ENCODE measurements around the gene EYS.

EYS gene

GRCh38 chr6:65259982-65260381, 447.0 kb downstream of the EYS start:
- no peak overlapping the region for H3K23ac ChIP-seq (ENCODE audit: low read length in 2 of 2)
- H3K18ac ChIP-seq (ENCODE audit: low read depth in 1 of 2, low read length in 2 of 2) = no peak overlapping the region
- H4K91ac ChIP-seq (ENCODE audit: low read length) = no peak overlapping the region
- no peak overlapping the region for H3K4me3 ChIP-seq (ENCODE audit: insufficient read depth in 1 of 2, low read depth in 1 of 2, low read length in 2 of 2)
- DNase-seq = no peak
- H2BK120ac ChIP-seq (ENCODE audit: low read depth, low read length) = no peak overlapping the region
- no peak overlapping the region for H2BK5ac ChIP-seq (ENCODE audit: low read depth, low read length, poor library complexity, severe bottlenecking)
- H2AK5ac ChIP-seq (ENCODE audit: low read length, severe bottlenecking) = no peak overlapping the region
- no peak overlapping the region for H3K9ac ChIP-seq (ENCODE audit: low read length)
- no peaks in the 10 kb centered on the region for H3K9me3 ChIP-seq (ENCODE audit: control insufficient read depth, low read length)
- no peak overlapping the region for H3K27ac ChIP-seq (ENCODE audit: low read length, poor library complexity, severe bottlenecking)
- 94% methylated on average over 4 of the region's 5 CpGs for WGBS
- no peak overlapping the region for H2AFZ ChIP-seq (ENCODE audit: low read depth, low read length)
- H3K4me1 ChIP-seq (ENCODE audit: control insufficient read depth, insufficient read depth, low read depth, low read length) = no peaks in the 10 kb centered on the region
- no peak overlapping the region for H2BK12ac ChIP-seq (ENCODE audit: low read length in 2 of 2)
- no peaks in the 10 kb centered on the region for H3K36me3 ChIP-seq (ENCODE audit: control insufficient read depth in 1 of 2, insufficient read depth in 2 of 2, low read depth in 1 of 2, low read length in 2 of 2)
- H3K4ac ChIP-seq (ENCODE audit: low read depth in 1 of 2, low read length in 2 of 2) = no peak overlapping the region
- no peaks in the 10 kb centered on the region for H3K79me1 ChIP-seq (replicated peaks; ENCODE audit: low read length, poor library complexity, severe bottlenecking)
- H4K8ac ChIP-seq (ENCODE audit: low read length) = no peak overlapping the region
- no peaks in the 10 kb centered on the region for H3K27me3 ChIP-seq (ENCODE audit: control insufficient read depth in 1 of 2, insufficient read depth in 1 of 2, low read length in 2 of 2)
- H3K14ac ChIP-seq (ENCODE audit: low read length in 2 of 2) = no peak overlapping the region
- H2BK15ac ChIP-seq (ENCODE audit: low read depth, poor library complexity, severe bottlenecking) = peak overlapping the region; percentile 48
- no peak overlapping the region for H3K4me2 ChIP-seq (ENCODE audit: low read length, poor library complexity, severe bottlenecking)

GRCh38 chr6:65259059-65259458, 448.0 kb downstream of the EYS start:
- no peak overlapping the region for H2BK12ac ChIP-seq (ENCODE audit: low read length in 2 of 2)
- no peak overlapping the region for H3K14ac ChIP-seq (ENCODE audit: low read length in 2 of 2)
- H3K36me3 ChIP-seq (ENCODE audit: control insufficient read depth in 1 of 2, insufficient read depth in 2 of 2, low read depth in 1 of 2, low read length in 2 of 2) = no peaks in the 10 kb centered on the region
- no peaks in the 10 kb centered on the region for H3K27me3 ChIP-seq (ENCODE audit: control insufficient read depth in 1 of 2, insufficient read depth in 1 of 2, low read length in 2 of 2)
- WGBS = no CpG with 5 or more reads among the region's 1 CpG
- no peak overlapping the region for H3K27ac ChIP-seq (ENCODE audit: low read length, poor library complexity, severe bottlenecking)
- no peak overlapping the region for H3K9ac ChIP-seq (ENCODE audit: low read length)
- no peak overlapping the region for H3K4me2 ChIP-seq (ENCODE audit: low read length, poor library complexity, severe bottlenecking)
- no peak overlapping the region for H2BK120ac ChIP-seq (ENCODE audit: low read depth, low read length)
- H3K79me1 ChIP-seq (replicated peaks; ENCODE audit: low read length, poor library complexity, severe bottlenecking) = no peaks in the 10 kb centered on the region
- no peak overlapping the region for H2BK5ac ChIP-seq (ENCODE audit: low read depth, low read length, poor library complexity, severe bottlenecking)
- no peak overlapping the region for H2BK15ac ChIP-seq (ENCODE audit: low read depth, poor library complexity, severe bottlenecking)
- no peaks in the 10 kb centered on the region for H3K4me1 ChIP-seq (ENCODE audit: control insufficient read depth, insufficient read depth, low read depth, low read length)
- peak; percentile 69 for DNase-seq
- H3K4me3 ChIP-seq (ENCODE audit: insufficient read depth in 1 of 2, low read depth in 1 of 2, low read length in 2 of 2) = no peak overlapping the region
- no peak overlapping the region for H3K23ac ChIP-seq (ENCODE audit: low read length in 2 of 2)
- no peak overlapping the region for H2AFZ ChIP-seq (ENCODE audit: low read depth, low read length)
- no peak overlapping the region for H3K4ac ChIP-seq (ENCODE audit: low read depth in 1 of 2, low read length in 2 of 2)
- H4K8ac ChIP-seq (ENCODE audit: low read length) = no peak overlapping the region
- H2AK5ac ChIP-seq (ENCODE audit: low read length, severe bottlenecking) = no peak overlapping the region
- H3K18ac ChIP-seq (ENCODE audit: low read depth in 1 of 2, low read length in 2 of 2) = no peak overlapping the region
- no peak overlapping the region for H4K91ac ChIP-seq (ENCODE audit: low read length)
- no peaks in the 10 kb centered on the region for H3K9me3 ChIP-seq (ENCODE audit: control insufficient read depth, low read length)

GRCh38 chr6:65253041-65253440, 454.0 kb downstream of the EYS start:
- H3K27ac ChIP-seq (ENCODE audit: low read length, poor library complexity, severe bottlenecking) = no peak overlapping the region

GRCh38 chr6:65248101-65248610, 458.9 kb downstream of the EYS start:
- Histone ChIP-seq H3K4ac (ENCODE audit: low read depth in 1 of 2, low read length in 2 of 2) (no peak overlapping the region), H3K4me3 (ENCODE audit: insufficient read depth in 1 of 2, low read depth in 1 of 2, low read length in 2 of 2) (no peak overlapping the region), H3K27me3 (ENCODE audit: control insufficient read depth in 1 of 2, insufficient read depth in 1 of 2, low read length in 2 of 2) (no peaks in the 10 kb centered on the region), H4K8ac (ENCODE audit: low read length) (no peak overlapping the region), H2BK5ac (ENCODE audit: low read depth, low read length, poor library complexity, severe bottlenecking) (no peak overlapping the region), H4K91ac (ENCODE audit: low read length) (no peak overlapping the region), H3K79me1 (replicated peaks; ENCODE audit: low read length, poor library complexity, severe bottlenecking) (no peaks in the 10 kb centered on the region), H3K27ac (ENCODE audit: low read length, poor library complexity, severe bottlenecking) (no peak overlapping the region), H3K23ac (ENCODE audit: low read length in 2 of 2) (no peak overlapping the region), H3K9ac (ENCODE audit: low read length) (no peak overlapping the region), H3K14ac (ENCODE audit: low read length in 2 of 2) (no peak overlapping the region), H3K4me1 (ENCODE audit: control insufficient read depth, insufficient read depth, low read depth, low read length) (no peaks in the 10 kb centered on the region), H3K9me3 (ENCODE audit: control insufficient read depth, low read length) (no peaks in the 10 kb centered on the region), H2BK15ac (ENCODE audit: low read depth, poor library complexity, severe bottlenecking) (no peak overlapping the region), H2AK5ac (ENCODE audit: low read length, severe bottlenecking) (no peak overlapping the region), H2AFZ (ENCODE audit: low read depth, low read length) (no peak overlapping the region), H2BK120ac (ENCODE audit: low read depth, low read length) (no peak overlapping the region), H2BK12ac (ENCODE audit: low read length in 2 of 2) (no peak overlapping the region), H3K4me2 (ENCODE audit: low read length, poor library complexity, severe bottlenecking) (no peak overlapping the region), H3K36me3 (ENCODE audit: control insufficient read depth in 1 of 2, insufficient read depth in 2 of 2, low read depth in 1 of 2, low read length in 2 of 2) (no peaks in the 10 kb centered on the region), H3K18ac (ENCODE audit: low read depth in 1 of 2, low read length in 2 of 2) (no peak overlapping the region)
- DNase-seq = no peak

More at GRCh38 chr6:65253041-65253440, 454.0 kb downstream of the EYS start:
- no peak for DNase-seq
- no peaks in the 10 kb centered on the region for H3K36me3 ChIP-seq (ENCODE audit: control insufficient read depth in 1 of 2, insufficient read depth in 2 of 2, low read depth in 1 of 2, low read length in 2 of 2)
- no peaks in the 10 kb centered on the region for H3K27me3 ChIP-seq (ENCODE audit: control insufficient read depth in 1 of 2, insufficient read depth in 1 of 2, low read length in 2 of 2)
- H2BK120ac ChIP-seq (ENCODE audit: low read depth, low read length) = no peak overlapping the region
- H3K79me1 ChIP-seq (replicated peaks; ENCODE audit: low read length, poor library complexity, severe bottlenecking) = no peaks in the 10 kb centered on the region
- no peak overlapping the region for H3K4me2 ChIP-seq (ENCODE audit: low read length, poor library complexity, severe bottlenecking)
- WGBS = no CpG with 5 or more reads among the region's 1 CpG
- H2BK5ac ChIP-seq (ENCODE audit: low read depth, low read length, poor library complexity, severe bottlenecking) = no peak overlapping the region
- no peak overlapping the region for H3K14ac ChIP-seq (ENCODE audit: low read length in 2 of 2)
- no peaks in the 10 kb centered on the region for H3K4me1 ChIP-seq (ENCODE audit: control insufficient read depth, insufficient read depth, low read depth, low read length)
- H3K4ac ChIP-seq (ENCODE audit: low read depth in 1 of 2, low read length in 2 of 2) = no peak overlapping the region
- no peak overlapping the region for H2AFZ ChIP-seq (ENCODE audit: low read depth, low read length)
- H2BK12ac ChIP-seq (ENCODE audit: low read length in 2 of 2) = no peak overlapping the region
- H4K91ac ChIP-seq (ENCODE audit: low read length) = no peak overlapping the region
- H3K9ac ChIP-seq (ENCODE audit: low read length) = no peak overlapping the region
- no peak overlapping the region for H3K4me3 ChIP-seq (ENCODE audit: insufficient read depth in 1 of 2, low read depth in 1 of 2, low read length in 2 of 2)
- H4K8ac ChIP-seq (ENCODE audit: low read length) = no peak overlapping the region
- no peak overlapping the region for H2AK5ac ChIP-seq (ENCODE audit: low read length, severe bottlenecking)
- H2BK15ac ChIP-seq (ENCODE audit: low read depth, poor library complexity, severe bottlenecking) = no peak overlapping the region
- no peak overlapping the region for H3K18ac ChIP-seq (ENCODE audit: low read depth in 1 of 2, low read length in 2 of 2)
- no peaks in the 10 kb centered on the region for H3K9me3 ChIP-seq (ENCODE audit: control insufficient read depth, low read length)
- no peak overlapping the region for H3K23ac ChIP-seq (ENCODE audit: low read length in 2 of 2)

Measured in mesenchymal stem cell (in vitro differentiated cells and primary cell).